ENCODE data around the gene XRCC2. TPM values are rescaled to one million over a fixed set of nuclear protein-coding genes. Genes with fewer than 3 reads are reported as not detected.
"Not testable (repeated sequence)": the region's sequence is repeated elsewhere in the genome, so short reads cannot be mapped to it uniquely, and the experiment has no call there.

Gene XRCC2
- polyA plus RNA-seq, 2 donors: 1.1 to 2.0 TPM

DNA sequence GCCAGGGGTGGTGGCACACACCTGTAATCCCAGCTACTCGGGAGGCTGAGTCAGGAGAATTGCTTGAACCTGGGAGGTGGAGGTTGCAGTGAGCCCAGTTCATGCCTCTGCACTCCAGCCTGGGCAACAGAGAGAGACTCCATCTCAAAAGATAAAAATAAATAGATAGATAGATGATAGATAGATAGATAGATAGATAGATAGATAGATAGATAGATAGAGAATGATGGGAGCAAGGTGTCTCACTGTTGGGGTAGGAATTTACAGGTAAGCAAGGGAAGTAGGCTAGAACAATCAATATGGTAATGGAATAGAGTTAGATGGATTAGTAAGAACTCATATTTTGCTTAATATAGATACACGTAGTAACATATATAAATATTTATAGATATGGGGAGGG lies 16.3 kb upstream of the XRCC2 start:
- not testable (repeated sequence) for H3K9me3 ChIP-seq (ENCODE audit: control insufficient read depth in 2 of 2, insufficient read depth in 1 of 2, low read depth in 1 of 2, low read length in 1 of 2); H3K27me3 ChIP-seq (ENCODE audit: control insufficient read depth in 1 of 2, insufficient read depth in 2 of 2, low read length in 2 of 2); H3K36me3 ChIP-seq (ENCODE audit: control insufficient read depth in 2 of 2, insufficient read depth in 2 of 2, low read length in 1 of 2); H3K27ac ChIP-seq (ENCODE audit: low read depth in 2 of 2, low read length in 1 of 2); H3K4me3 ChIP-seq (ENCODE audit: low read depth in 1 of 2, low read length in 2 of 2); H3K4me1 ChIP-seq (ENCODE audit: control insufficient read depth in 2 of 2, insufficient read depth in 2 of 2, low read length in 1 of 2)
- WGBS, 2 donors: 77 to 80% methylated on average over 2 of the region's 2 CpGs

DNA sequence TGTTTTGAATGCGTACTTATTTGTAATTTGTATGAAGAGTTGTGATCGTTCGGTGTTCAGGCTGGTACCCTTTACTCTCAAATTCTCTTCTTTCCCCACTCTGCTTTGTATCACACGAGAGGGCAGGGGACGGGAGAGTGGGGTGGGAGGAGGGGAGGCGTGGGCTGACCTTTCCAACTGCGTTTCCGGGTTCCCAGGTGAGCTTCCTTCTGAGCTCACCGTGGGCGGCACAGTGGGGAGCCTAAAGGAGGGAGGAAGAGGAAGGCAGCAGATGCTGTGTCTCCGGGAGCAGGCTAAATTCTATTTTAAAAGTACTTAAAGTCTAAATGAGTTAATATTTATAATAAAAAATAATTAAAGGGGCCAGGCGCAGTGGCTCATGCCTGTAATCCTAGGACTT lies 7.4 kb upstream of the XRCC2 start:
- H3K27ac ChIP-seq (ENCODE audit: low read depth in 2 of 2, low read length in 1 of 2): no peak overlapping the region

DNA sequence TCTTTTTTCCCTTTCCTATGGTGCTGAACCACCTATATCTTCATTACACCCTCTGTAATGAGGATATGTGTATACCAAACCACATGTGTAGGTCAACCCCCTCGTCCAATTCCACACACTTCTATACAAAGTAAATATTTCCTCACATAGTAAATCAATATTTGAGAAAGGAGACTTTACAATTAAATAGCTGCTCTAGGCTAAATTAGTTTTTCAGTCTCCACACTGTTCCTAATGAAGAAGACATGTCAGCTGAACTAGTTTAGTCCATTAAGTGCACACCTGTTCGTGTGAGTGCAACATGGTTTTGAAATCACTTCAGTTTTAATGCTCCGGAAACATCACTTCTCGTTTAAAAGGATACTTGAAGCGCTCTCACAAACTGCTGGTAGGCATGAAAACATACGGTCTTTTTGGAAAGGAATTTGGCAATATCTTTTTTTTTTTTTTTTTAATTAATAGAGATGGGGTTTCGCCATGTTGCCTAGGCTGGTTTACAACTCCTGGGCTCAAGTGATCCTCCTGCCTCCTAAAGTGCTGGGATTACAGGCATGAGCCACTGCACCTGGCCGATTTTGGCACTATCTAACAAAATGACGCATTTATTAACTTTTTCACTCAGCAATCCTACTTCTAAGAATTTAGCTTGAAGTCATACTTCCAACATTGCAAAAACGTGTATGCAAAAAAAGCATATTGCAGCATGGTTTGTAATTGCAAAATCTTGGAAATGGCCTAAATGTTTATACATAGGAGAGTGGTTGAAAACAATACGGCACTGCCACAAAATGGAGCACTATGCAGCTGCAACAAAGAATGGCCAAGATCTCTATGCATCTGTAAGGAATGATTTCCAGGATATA lies 2.1 kb upstream of the XRCC2 start:
- Histone ChIP-seq H3K36me3 (ENCODE audit: control insufficient read depth in 2 of 2, insufficient read depth in 2 of 2, low read length in 1 of 2) (no peaks in the 10 kb centered on the region), H3K9me3 (ENCODE audit: control insufficient read depth in 2 of 2, insufficient read depth in 1 of 2, low read depth in 1 of 2, low read length in 1 of 2) (no peaks in the 10 kb centered on the region), H3K4me3 (ENCODE audit: low read depth in 1 of 2, low read length in 2 of 2) (no peak overlapping the region), H3K27me3 (ENCODE audit: control insufficient read depth in 1 of 2, insufficient read depth in 2 of 2, low read length in 2 of 2) (no peaks in the 10 kb centered on the region), H3K4me1 (ENCODE audit: control insufficient read depth in 2 of 2, insufficient read depth in 2 of 2, low read length in 1 of 2) (peaks cover 0 to 2% of the 10 kb centered on the region in 2 donors), H3K27ac (ENCODE audit: low read depth in 2 of 2, low read length in 1 of 2) (no peak overlapping the region)
- whole genome bisulfite sequencing, 2 donors: 80 to 82% methylated on average over 11 of the region's 11 CpGs

More for the DNA sequence above, 7.4 kb upstream of the XRCC2 start:
- H3K4me3 ChIP-seq (ENCODE audit: low read depth in 1 of 2, low read length in 2 of 2): no peak overlapping the region
- H3K4me1 ChIP-seq (ENCODE audit: control insufficient read depth in 2 of 2, insufficient read depth in 2 of 2, low read length in 1 of 2): no peaks in the 10 kb centered on the region
- no peaks in the 10 kb centered on the region for H3K9me3 ChIP-seq (ENCODE audit: control insufficient read depth in 2 of 2, insufficient read depth in 1 of 2, low read depth in 1 of 2, low read length in 1 of 2)
- WGBS, 2 donors: 61 to 62% methylated on average over 12 of the region's 12 CpGs
- no peaks in the 10 kb centered on the region for H3K27me3 ChIP-seq (ENCODE audit: control insufficient read depth in 1 of 2, insufficient read depth in 2 of 2, low read length in 2 of 2)
- no peaks in the 10 kb centered on the region for H3K36me3 ChIP-seq (ENCODE audit: control insufficient read depth in 2 of 2, insufficient read depth in 2 of 2, low read length in 1 of 2)

- H3K9me3 ChIP-seq (ENCODE audit: control insufficient read depth in 2 of 2, insufficient read depth in 1 of 2, low read depth in 1 of 2, low read length in 1 of 2): no peaks in the 10 kb centered on the region
Observed at GRCh38 chr7:152674860-152675758, 832 bp downstream of the XRCC2 start.

GRCh38 chr7:152673897-152674296 lies 2.0 kb downstream of the XRCC2 start:
- 75 to 83% methylated on average over 2 of the region's 2 CpGs for WGBS, 2 donors
- H3K27ac ChIP-seq (ENCODE audit: low read depth in 2 of 2, low read length in 1 of 2): no peak overlapping the region
- H3K9me3 ChIP-seq (ENCODE audit: control insufficient read depth in 2 of 2, insufficient read depth in 1 of 2, low read depth in 1 of 2, low read length in 1 of 2): no peaks in the 10 kb centered on the region
- peaks cover 0 to 2% of the 10 kb centered on the region in 2 donors for H3K4me1 ChIP-seq (ENCODE audit: control insufficient read depth in 2 of 2, insufficient read depth in 2 of 2, low read length in 1 of 2)
- no peaks in the 10 kb centered on the region for H3K36me3 ChIP-seq (ENCODE audit: control insufficient read depth in 2 of 2, insufficient read depth in 2 of 2, low read length in 1 of 2)
- no peaks in the 10 kb centered on the region for H3K27me3 ChIP-seq (ENCODE audit: control insufficient read depth in 1 of 2, insufficient read depth in 2 of 2, low read length in 2 of 2)
- no peak overlapping the region for H3K4me3 ChIP-seq (ENCODE audit: low read depth in 1 of 2, low read length in 2 of 2)

More at GRCh38 chr7:152674860-152675758, 832 bp downstream of the XRCC2 start:
- Histone ChIP-seq H3K36me3 (ENCODE audit: control insufficient read depth in 2 of 2, insufficient read depth in 2 of 2, low read length in 1 of 2) (no peaks in the 10 kb centered on the region), H3K4me1 (ENCODE audit: control insufficient read depth in 2 of 2, insufficient read depth in 2 of 2, low read length in 1 of 2) (peaks cover 0 to 2% of the 10 kb centered on the region in 2 donors), H3K27me3 (ENCODE audit: control insufficient read depth in 1 of 2, insufficient read depth in 2 of 2, low read length in 2 of 2) (no peaks in the 10 kb centered on the region), H3K4me3 (ENCODE audit: low read depth in 1 of 2, low read length in 2 of 2) (peak overlapping the region; percentile 67 to 73), H3K27ac (ENCODE audit: low read depth in 2 of 2, low read length in 1 of 2) (no peak overlapping the region)
- 11% methylated on average over 16 of the region's 16 CpGs for WGBS, 2 donors

- no peaks in the 10 kb centered on the region for H3K9me3 ChIP-seq (ENCODE audit: control insufficient read depth in 2 of 2, insufficient read depth in 1 of 2, low read depth in 1 of 2, low read length in 1 of 2)
- no peaks in the 10 kb centered on the region for H3K36me3 ChIP-seq (ENCODE audit: control insufficient read depth in 2 of 2, insufficient read depth in 2 of 2, low read length in 1 of 2)
- no peak overlapping the region for H3K4me3 ChIP-seq (ENCODE audit: low read depth in 1 of 2, low read length in 2 of 2)
- no peaks in the 10 kb centered on the region for H3K27me3 ChIP-seq (ENCODE audit: control insufficient read depth in 1 of 2, insufficient read depth in 2 of 2, low read length in 2 of 2)
- H3K4me1 ChIP-seq (ENCODE audit: control insufficient read depth in 2 of 2, insufficient read depth in 2 of 2, low read length in 1 of 2): peaks cover 0 to 2% of the 10 kb centered on the region in 2 donors
- 95 to 97% methylated on average over 1 of the region's 1 CpG for WGBS, 2 donors
- H3K27ac ChIP-seq (ENCODE audit: low read depth in 2 of 2, low read length in 1 of 2): no peak overlapping the region
Observed at GRCh38 chr7:152672626-152673025, 3.3 kb downstream of the XRCC2 start.

DNA sequence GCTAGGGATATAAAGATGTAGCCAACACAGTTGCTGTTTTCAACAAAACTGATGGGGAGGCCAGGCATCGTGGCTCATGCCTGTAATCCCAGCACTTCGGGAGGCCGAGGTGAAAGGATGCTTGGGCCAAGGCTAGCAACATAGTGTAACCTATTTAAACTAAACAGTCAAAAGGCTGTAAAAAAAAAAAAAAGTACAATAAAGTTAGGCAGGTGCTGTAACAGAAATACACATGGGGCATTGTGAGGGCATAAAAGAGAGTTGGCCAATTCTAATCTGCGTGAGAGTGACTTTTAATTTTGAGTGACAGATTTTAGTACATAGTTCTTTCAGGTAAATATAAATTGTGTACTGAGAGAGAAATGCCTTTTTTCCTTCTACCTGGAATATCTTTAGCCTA lies 6.2 kb downstream of the XRCC2 start:
- H3K9me3 ChIP-seq (ENCODE audit: control insufficient read depth in 2 of 2, insufficient read depth in 1 of 2, low read depth in 1 of 2, low read length in 1 of 2): no peaks in the 10 kb centered on the region
- no peaks in the 10 kb centered on the region for H3K36me3 ChIP-seq (ENCODE audit: control insufficient read depth in 2 of 2, insufficient read depth in 2 of 2, low read length in 1 of 2)
- no peaks in the 10 kb centered on the region for H3K27me3 ChIP-seq (ENCODE audit: control insufficient read depth in 1 of 2, insufficient read depth in 2 of 2, low read length in 2 of 2)
- H3K27ac ChIP-seq (ENCODE audit: low read depth in 2 of 2, low read length in 1 of 2): no peak overlapping the region
- 88 to 96% methylated on average over 4 of the region's 4 CpGs for WGBS, 2 donors
- no peak overlapping the region for H3K4me3 ChIP-seq (ENCODE audit: low read depth in 1 of 2, low read length in 2 of 2)
- H3K4me1 ChIP-seq (ENCODE audit: control insufficient read depth in 2 of 2, insufficient read depth in 2 of 2, low read length in 1 of 2): no peaks in the 10 kb centered on the region

- Histone ChIP-seq H3K9me3 (ENCODE audit: control insufficient read depth in 2 of 2, insufficient read depth in 1 of 2, low read depth in 1 of 2, low read length in 1 of 2) (no peaks in the 10 kb centered on the region), H3K36me3 (ENCODE audit: control insufficient read depth in 2 of 2, insufficient read depth in 2 of 2, low read length in 1 of 2) (no peaks in the 10 kb centered on the region), H3K4me3 (ENCODE audit: low read depth in 1 of 2, low read length in 2 of 2) (no peak overlapping the region), H3K27ac (ENCODE audit: low read depth in 2 of 2, low read length in 1 of 2) (no peak overlapping the region), H3K4me1 (ENCODE audit: control insufficient read depth in 2 of 2, insufficient read depth in 2 of 2, low read length in 1 of 2) (no peaks in the 10 kb centered on the region), H3K27me3 (ENCODE audit: control insufficient read depth in 1 of 2, insufficient read depth in 2 of 2, low read length in 2 of 2) (no peaks in the 10 kb centered on the region)
- 90 to 96% methylated on average over 1 of the region's 1 CpG for WGBS, 2 donors
Observed at GRCh38 chr7:152668975-152669374, 7.0 kb downstream of the XRCC2 start.

- H3K27ac ChIP-seq (ENCODE audit: low read depth in 2 of 2, low read length in 1 of 2): no peak overlapping the region
- no peaks in the 10 kb centered on the region for H3K9me3 ChIP-seq (ENCODE audit: control insufficient read depth in 2 of 2, insufficient read depth in 1 of 2, low read depth in 1 of 2, low read length in 1 of 2)
- no peak overlapping the region for H3K4me3 ChIP-seq (ENCODE audit: low read depth in 1 of 2, low read length in 2 of 2)
- WGBS, 2 donors: 78 to 87% methylated on average over 5 of the region's 5 CpGs
- no peaks in the 10 kb centered on the region for H3K36me3 ChIP-seq (ENCODE audit: control insufficient read depth in 2 of 2, insufficient read depth in 2 of 2, low read length in 1 of 2)
- H3K4me1 ChIP-seq (ENCODE audit: control insufficient read depth in 2 of 2, insufficient read depth in 2 of 2, low read length in 1 of 2): no peaks in the 10 kb centered on the region
- H3K27me3 ChIP-seq (ENCODE audit: control insufficient read depth in 1 of 2, insufficient read depth in 2 of 2, low read length in 2 of 2): no peaks in the 10 kb centered on the region
Observed at GRCh38 chr7:152667958-152668357, 8.0 kb downstream of the XRCC2 start.

Data from esophagus (tissue), 2 donors.